T-helper 1 cell treated with Interleukin-12 subunit alpha and Interleukin-12 subunit beta and Interleukin-4 antibody, amounts not matched to agents 30 μg/mL and 1 μg/mL, for 36 hours (primary cell): ENCODE measurements around the gene ASXL1.
A peak's percentile ranks its signal among the peaks of the same experiment; 100 is the strongest.
"Not testable (repeated sequence)": the region's sequence is repeated elsewhere in the genome, so short reads cannot be mapped to it uniquely, and the experiment has no call there.

ENCODE experiments used
- H3K27ac Mint-ChIP-seq: one replicate; pipeline ENCODE4 v1.8.0; 2021; ENCODE audit warnings: mild to moderate bottlenecking, mixed read lengths
- H3K27me3 Mint-ChIP-seq: one replicate; pipeline ENCODE4 v1.8.0; 2021; ENCODE audit warnings: low read depth, mixed read lengths
- H3K36me3 Mint-ChIP-seq: one replicate; pipeline ENCODE4 v1.8.0; 2021; ENCODE audit warnings: low read depth, mixed read lengths
- H3K4me1 Mint-ChIP-seq: one replicate; pipeline ENCODE4 v1.8.0; 2021; ENCODE audit warnings: low read depth, mixed read lengths
- H3K4me3 Mint-ChIP-seq: one replicate; pipeline ENCODE4 v1.8.0; 2021; ENCODE audit warnings: mild to moderate bottlenecking, moderate library complexity, mixed read lengths
- H3K9me3 Mint-ChIP-seq: one replicate; pipeline ENCODE4 v1.8.0; 2021; ENCODE audit warnings: mixed read lengths

The ASXL1 gene

DNA sequence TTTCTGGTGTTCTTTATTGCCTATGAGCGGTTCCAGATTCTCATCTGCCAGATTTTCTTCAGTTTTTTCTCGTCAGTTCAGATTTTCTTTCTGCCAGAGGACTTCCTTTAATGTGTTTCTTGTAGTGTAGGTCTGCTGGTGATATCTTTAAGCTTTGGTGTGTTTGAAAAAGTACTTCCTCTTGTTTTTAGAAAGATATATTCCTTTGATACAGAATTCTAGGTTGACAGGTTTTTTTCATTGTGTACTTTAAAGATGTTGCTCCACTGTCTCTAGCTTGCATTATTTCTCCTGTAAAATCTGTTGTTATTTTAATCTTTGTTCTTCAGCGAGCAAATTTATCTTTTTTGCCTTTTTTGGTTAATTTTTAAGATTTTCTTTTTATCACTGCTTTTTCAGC is 36.9 kb downstream of the ASXL1 start:
- no peaks in the 10 kb centered on the region for H3K9me3 Mint-ChIP-seq
- H3K4me1 Mint-ChIP-seq = peaks cover 11% of the 10 kb centered on the region
- H3K4me3 Mint-ChIP-seq = no peak overlapping the region
- no peak overlapping the region for H3K27ac Mint-ChIP-seq
- H3K27me3 Mint-ChIP-seq = no peaks in the 10 kb centered on the region
- H3K36me3 Mint-ChIP-seq = peaks cover 42% of the 10 kb centered on the region

DNA sequence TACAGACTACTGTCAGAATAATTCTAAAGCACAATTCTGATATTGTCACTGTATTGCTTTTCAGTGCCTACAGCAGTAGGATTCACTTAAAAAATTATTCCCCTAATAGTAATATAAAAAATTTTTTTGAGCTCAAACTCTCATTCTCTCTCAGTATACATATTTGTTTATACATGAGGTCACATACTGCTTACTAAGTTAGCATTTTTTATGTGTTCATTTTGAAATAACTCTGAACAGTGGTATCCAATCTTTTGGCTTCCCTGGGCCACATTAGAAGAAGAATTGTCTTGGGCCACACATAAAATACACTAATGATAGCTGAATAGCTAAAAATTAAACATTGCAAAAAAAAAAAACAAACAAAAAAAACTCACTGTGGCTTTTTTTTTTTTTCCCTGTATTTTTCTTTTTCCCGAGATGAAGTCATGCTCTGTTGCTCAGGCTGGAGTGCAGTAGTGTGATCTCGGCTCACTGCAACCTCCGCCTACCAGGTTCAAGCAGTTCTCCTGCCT is 38.6 kb downstream of the ASXL1 start:
- H3K27me3 Mint-ChIP-seq = no peaks in the 10 kb centered on the region
- peaks cover 41% of the 10 kb centered on the region for H3K36me3 Mint-ChIP-seq
- no peaks in the 10 kb centered on the region for H3K9me3 Mint-ChIP-seq
- no peak overlapping the region for H3K27ac Mint-ChIP-seq
- peaks cover 19% of the 10 kb centered on the region for H3K4me1 Mint-ChIP-seq
- H3K4me3 Mint-ChIP-seq = no peak overlapping the region

DNA sequence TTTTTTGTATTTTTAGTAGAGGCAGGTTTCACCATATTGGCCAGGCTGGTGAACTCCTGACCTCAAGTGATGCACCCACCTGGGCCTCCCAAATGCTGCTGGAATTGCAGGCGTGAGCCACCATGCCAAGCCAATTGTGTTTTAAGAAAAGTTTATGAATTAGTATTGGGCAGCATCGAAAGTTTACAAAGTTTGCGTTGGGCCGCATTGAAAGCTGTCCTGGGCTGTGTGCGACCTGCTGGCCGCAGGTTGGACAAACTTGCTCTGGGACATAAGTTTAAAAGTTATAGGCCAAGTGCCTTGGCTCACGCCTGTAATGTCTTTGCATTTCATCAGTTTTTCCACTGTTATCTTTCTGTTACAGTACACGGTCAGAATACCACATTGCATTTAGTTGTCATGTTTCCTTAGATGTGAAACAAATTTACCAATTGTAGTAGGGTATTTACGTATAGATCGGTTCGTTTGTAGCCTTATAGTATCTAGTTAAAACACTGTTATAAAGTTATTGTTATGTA is 39.5 kb downstream of the ASXL1 start:
- peaks cover 42% of the 10 kb centered on the region for H3K36me3 Mint-ChIP-seq
- no peak overlapping the region for H3K27ac Mint-ChIP-seq
- no peaks in the 10 kb centered on the region for H3K27me3 Mint-ChIP-seq
- H3K4me3 Mint-ChIP-seq = no peak overlapping the region
- H3K9me3 Mint-ChIP-seq = no peaks in the 10 kb centered on the region
- H3K4me1 Mint-ChIP-seq = peaks cover 17% of the 10 kb centered on the region

DNA sequence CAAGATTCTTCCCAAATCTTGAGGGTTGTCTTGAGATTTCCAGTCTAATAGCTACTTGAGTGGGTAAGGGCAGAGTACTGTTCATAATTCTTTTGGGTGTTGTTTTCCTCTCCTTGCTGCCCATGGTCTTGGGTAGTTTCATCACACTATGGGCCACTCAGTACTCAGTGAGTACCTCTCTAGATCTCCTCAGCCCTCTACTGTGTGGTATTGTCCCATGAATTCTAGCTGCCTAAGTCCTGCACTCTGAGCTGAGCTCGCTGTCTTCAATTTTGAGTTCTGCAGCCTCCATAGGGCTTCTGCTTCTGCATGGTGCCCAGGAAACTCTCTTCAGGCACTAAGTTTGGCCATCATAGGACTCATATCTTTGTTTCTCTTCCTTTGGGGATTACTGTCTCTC is 42.3 kb downstream of the ASXL1 start:
- H3K4me3 Mint-ChIP-seq = no peak overlapping the region
- peaks cover 20% of the 10 kb centered on the region for H3K4me1 Mint-ChIP-seq
- H3K36me3 Mint-ChIP-seq = peaks cover 28% of the 10 kb centered on the region
- H3K27ac Mint-ChIP-seq = peak overlapping the region; percentile 4
- no peaks in the 10 kb centered on the region for H3K9me3 Mint-ChIP-seq
- H3K27me3 Mint-ChIP-seq = no peaks in the 10 kb centered on the region

DNA sequence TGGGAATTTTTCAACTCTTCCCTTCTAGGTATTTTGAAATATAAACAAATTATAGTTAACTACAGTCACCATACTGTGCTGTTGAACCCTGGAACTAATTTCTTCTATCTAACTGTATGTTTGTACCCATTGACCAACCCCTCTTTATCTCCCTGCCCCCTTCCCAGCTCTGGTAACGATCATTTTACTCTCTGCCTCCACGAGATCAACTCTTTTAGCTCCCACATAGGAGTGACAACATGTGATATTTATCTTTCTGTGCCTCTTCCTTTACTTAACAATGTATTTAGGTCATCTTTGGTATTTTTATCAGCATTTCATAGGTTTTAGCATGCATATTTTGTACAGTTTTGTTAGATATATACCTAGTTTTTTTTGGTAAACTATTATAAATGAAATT is 45.9 kb downstream of the ASXL1 start:
- H3K27ac Mint-ChIP-seq = no peak overlapping the region
- peaks cover 29% of the 10 kb centered on the region for H3K36me3 Mint-ChIP-seq
- peaks cover 35% of the 10 kb centered on the region for H3K4me1 Mint-ChIP-seq
- H3K9me3 Mint-ChIP-seq = no peaks in the 10 kb centered on the region
- H3K4me3 Mint-ChIP-seq = no peak overlapping the region
- H3K27me3 Mint-ChIP-seq = no peaks in the 10 kb centered on the region

DNA sequence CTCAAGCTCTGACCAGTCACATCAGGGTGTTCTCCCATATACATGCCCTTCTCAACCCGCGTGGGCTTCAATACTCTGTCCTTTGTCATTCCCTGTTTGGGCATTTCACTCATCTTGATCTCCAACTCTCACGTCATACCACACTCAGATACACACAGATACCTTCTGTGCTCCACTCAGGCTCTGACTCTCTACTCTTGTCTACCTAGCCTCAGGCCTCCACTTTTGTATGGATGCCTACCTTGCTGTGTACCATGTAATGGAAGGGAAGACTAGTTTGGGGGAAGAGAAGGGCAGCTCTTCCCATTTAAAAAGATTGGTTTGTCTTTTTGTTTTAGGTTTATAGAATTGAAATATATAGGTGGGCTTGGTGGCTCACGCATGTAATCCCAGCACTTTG is 48.6 kb downstream of the ASXL1 start:
- H3K9me3 Mint-ChIP-seq = no peaks in the 10 kb centered on the region
- peaks cover 23% of the 10 kb centered on the region for H3K4me1 Mint-ChIP-seq
- H3K4me3 Mint-ChIP-seq = no peak overlapping the region
- no peak overlapping the region for H3K27ac Mint-ChIP-seq
- peaks cover 16% of the 10 kb centered on the region for H3K36me3 Mint-ChIP-seq
- no peaks in the 10 kb centered on the region for H3K27me3 Mint-ChIP-seq

DNA sequence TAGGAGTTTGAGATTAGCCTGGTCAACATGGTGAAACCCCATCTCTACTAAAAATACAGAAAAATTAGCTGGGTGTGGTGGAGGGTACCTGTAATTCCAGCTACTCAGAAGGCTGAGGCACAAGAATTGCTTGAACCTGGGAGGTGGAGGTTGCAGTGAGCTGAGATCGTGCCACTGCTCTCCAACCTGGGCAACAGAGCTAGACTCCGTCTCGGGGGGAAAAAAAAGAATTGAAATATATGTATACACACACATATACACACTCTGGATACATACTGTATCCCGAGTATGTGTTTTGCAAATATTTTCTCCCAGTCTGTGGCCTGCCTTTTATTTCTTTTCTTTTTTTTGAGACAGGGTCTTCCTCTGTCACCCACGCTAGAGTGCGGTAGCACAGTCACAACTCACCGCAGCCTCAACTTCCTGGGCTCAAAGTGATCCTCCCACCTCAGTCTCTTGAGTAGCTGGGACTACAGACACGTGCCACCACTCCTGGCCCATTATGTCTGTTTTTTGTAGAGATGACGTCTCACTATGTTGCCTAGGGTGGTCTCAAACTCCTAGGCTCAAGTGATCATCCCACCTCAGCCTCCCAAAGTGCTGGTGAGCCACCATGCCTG is 49.1 kb downstream of the ASXL1 start:
- H3K27me3 Mint-ChIP-seq, H3K9me3 Mint-ChIP-seq: not testable (repeated sequence)
- H3K27ac Mint-ChIP-seq = peak overlapping the region; percentile 68
- H3K36me3 Mint-ChIP-seq = peaks cover 15% of the 10 kb centered on the region
- peak overlapping the region; percentile 49 for H3K4me3 Mint-ChIP-seq
- H3K4me1 Mint-ChIP-seq = peaks cover 28% of the 10 kb centered on the region

DNA sequence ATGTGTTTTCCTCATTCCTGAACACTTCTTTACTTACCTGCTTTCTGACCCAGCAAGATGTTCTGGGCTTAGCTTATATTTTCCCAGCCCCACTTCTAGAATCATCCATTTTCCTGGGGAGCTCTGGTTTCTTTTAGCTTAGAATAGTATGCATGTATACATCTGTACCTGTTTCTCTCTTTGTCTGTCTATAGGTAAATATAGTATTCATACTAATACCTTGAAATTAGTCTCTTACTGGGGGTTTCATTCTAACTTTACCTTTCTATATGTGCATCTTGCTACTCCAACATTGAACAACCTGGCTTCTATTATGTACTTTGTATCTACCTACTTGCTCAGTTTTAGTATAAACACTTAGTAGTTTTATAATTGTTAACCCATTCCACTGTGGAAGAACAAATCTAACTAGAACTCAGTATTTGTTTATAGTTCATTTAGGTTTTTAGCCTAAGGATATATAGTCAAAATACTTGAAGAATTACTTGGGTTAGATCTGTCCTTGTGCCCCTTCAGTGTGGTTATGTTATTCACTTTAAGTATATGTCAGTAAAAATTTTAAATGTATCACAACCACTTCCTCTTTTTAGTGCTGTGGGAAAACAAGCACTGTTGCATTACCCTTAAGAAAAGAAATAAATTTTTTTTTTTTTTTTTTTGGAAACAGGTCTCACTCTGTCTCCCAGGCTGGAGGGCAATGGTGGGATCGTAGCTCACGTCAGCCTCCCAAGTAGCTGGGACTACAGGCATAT is 54.0 kb downstream of the ASXL1 start:
- Mint-ChIP-seq H3K9me3 (no peaks in the 10 kb centered on the region), H3K36me3 (peaks cover 20% of the 10 kb centered on the region), H3K27ac (no peak overlapping the region), H3K4me1 (peaks cover 38% of the 10 kb centered on the region), H3K27me3 (no peaks in the 10 kb centered on the region), H3K4me3 (no peak overlapping the region)

DNA sequence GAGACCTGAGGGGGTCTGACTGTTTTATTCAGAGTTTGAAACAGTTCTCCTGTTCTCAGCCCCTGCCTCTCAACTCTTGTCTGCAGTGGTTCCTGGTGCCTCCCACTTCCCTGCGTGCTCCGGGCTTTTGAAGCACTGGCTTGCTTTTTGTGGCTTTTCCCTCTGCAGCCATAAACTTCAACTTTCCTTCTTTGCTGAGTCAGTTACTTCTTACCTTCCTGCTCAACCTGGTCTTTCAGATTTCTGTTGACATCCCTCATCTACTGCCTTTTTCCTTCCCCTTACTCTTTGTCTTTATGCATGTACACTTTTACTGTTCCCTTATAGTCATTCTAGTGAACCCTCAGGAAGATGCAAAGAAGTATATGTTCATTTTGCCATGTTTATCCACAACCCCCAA is 57.4 kb downstream of the ASXL1 start:
- H3K4me3 Mint-ChIP-seq = no peak overlapping the region
- H3K4me1 Mint-ChIP-seq = peaks cover 32% of the 10 kb centered on the region

DNA sequence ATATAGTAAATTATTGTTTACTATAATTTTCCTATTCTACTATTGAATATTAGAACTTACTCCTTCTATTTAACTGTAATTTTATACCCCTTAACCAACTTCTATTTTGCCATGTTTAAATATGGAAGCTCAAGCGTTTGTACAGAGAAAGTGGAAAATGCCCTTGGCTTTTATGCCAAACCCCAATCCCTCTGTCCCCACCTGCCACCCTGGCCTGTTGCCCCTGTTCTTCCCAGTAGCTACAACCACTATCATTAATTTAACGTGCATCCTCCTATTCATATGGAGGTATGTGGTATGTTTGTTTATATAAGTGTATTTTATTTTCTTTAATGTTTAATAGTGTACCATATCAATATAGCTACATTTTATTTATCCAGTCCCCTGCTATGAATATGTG is 58.1 kb downstream of the ASXL1 start:
- Mint-ChIP-seq H3K4me3 (no peak overlapping the region), H3K9me3 (no peaks in the 10 kb centered on the region), H3K36me3 (peaks cover 17% of the 10 kb centered on the region), H3K27me3 (no peaks in the 10 kb centered on the region), H3K27ac (no peak overlapping the region), H3K4me1 (peaks cover 34% of the 10 kb centered on the region)

More for the DNA sequence above, 57.4 kb downstream of the ASXL1 start:
- Mint-ChIP-seq H3K27ac (peak overlapping the region; percentile 8), H3K9me3 (no peaks in the 10 kb centered on the region), H3K36me3 (peaks cover 17% of the 10 kb centered on the region), H3K27me3 (no peaks in the 10 kb centered on the region)

DNA sequence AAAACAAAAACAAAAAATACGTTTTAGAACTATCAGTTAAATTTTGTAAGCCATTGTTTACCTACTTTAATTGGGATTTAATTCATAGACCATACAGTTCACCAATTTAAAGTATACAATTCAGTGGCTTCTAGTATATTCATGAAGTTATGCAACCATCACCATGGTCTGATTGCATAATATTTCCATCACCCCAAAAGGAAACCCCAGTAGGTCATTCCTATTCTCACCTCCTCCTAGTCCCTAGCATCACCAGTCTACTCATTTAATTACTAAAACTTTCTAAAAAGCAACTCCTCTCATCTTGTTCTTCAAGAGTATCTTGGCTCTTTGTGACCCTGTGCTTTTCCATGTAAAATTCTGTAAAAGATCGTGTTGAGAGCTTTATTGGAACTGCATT is 60.2 kb downstream of the ASXL1 start:
- Mint-ChIP-seq H3K4me3 (no peak overlapping the region), H3K4me1 (peaks cover 26% of the 10 kb centered on the region), H3K27me3 (no peaks in the 10 kb centered on the region), H3K36me3 (peaks cover 15% of the 10 kb centered on the region), H3K27ac (no peak overlapping the region), H3K9me3 (no peaks in the 10 kb centered on the region)

DNA sequence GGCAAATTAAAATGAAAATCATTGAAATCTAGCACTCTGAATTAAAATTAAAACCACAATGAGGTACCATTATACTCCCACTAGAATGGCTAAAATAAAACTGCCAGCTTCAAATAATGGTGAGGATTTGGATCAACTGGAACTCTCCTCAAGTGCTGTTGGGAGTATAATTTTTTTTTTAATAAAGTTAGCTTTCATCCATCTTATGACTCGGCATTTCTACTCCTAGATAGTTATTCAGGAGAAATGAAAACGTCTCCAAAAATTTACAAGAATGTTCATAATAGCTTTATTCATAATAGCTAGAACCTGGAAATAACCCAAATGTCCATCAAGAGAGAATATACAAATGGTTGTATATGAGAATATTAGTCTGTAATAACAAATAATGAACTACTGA is 63.2 kb downstream of the ASXL1 start:
- H3K27ac Mint-ChIP-seq = no peak overlapping the region
- H3K36me3 Mint-ChIP-seq = peaks cover 14% of the 10 kb centered on the region

DNA sequence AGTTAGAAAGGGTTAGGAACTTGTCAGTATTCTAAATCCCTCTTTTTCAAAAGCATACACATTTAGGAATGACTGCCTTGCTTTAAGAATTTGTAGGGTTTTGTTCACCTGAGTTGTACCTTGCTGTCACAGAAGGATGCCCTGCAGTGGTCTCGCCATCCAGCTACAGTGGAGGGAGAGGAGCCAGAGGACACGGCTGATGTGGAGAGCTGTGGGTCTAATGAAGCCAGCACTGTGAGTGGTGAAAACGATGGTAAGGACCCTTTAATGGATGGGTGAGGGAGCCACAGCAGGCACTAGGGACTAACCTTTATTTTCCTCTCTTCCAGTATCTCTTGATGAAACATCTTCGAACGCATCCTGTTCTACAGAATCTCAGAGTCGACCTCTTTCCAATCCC is 69.9 kb downstream of the ASXL1 start:
- Mint-ChIP-seq H3K27me3 (no peaks in the 10 kb centered on the region), H3K36me3 (peaks cover 44% of the 10 kb centered on the region), H3K27ac (no peak overlapping the region), H3K4me3 (no peak overlapping the region), H3K4me1 (peaks cover 4% of the 10 kb centered on the region), H3K9me3 (peaks cover 3% of the 10 kb centered on the region)

More for the DNA sequence above, 63.2 kb downstream of the ASXL1 start:
- no peaks in the 10 kb centered on the region for H3K27me3 Mint-ChIP-seq
- H3K4me3 Mint-ChIP-seq = no peak overlapping the region
- peaks cover 3% of the 10 kb centered on the region for H3K9me3 Mint-ChIP-seq
- H3K4me1 Mint-ChIP-seq = peaks cover 13% of the 10 kb centered on the region

DNA sequence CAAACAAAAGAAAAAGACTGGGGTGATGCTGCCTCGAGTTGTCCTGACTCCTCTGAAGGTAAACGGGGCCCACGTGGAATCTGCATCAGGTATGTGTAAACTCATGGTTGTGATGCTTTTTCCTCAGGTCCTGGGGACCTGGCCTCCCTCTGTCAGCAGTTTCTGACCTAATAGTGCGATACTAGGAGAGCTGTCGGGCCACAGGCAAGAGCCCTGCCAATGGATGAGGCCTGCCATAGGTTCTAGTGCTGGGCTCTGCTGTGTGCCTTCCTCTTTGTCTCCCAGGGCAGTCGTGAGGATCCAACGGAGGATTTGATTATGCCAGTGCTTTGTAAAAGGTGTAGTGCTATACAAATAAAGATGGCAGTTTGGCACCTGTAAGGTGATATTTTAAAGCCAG is 71.2 kb downstream of the ASXL1 start:
- no peak overlapping the region for H3K27ac Mint-ChIP-seq
- H3K4me3 Mint-ChIP-seq = no peak overlapping the region
- H3K9me3 Mint-ChIP-seq = peaks cover 3% of the 10 kb centered on the region
- H3K27me3 Mint-ChIP-seq = no peaks in the 10 kb centered on the region
- peaks cover 4% of the 10 kb centered on the region for H3K4me1 Mint-ChIP-seq
- peaks cover 55% of the 10 kb centered on the region for H3K36me3 Mint-ChIP-seq

DNA sequence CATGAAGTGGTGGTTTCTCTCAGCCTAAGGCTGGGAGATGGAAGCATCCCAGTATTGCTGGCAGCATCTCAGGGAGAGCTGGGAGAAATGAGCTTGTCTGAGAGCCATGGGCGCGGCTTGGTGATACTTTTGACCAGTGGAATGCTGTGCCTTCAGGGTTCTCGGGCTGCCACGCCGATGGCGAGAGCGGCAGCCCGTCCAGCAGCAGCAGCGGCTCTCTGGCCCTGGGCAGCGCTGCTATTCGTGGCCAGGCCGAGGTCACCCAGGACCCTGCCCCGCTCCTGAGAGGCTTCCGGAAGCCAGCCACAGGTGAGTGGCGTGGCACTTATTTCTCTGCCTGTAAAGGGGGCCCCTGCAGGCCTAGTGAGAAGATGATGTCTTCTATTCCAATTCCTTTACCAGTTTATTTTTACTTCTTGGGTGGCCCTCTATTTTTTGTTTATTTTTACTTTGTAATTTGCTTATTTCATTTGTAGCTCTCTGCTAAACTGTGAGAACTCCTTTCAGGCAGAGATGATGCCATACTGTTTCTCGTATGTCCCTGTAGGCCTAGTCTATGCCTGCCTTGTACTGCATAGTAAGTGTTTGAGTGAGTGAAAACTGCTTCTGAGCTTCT is 71.7 kb downstream of the ASXL1 start:
- H3K4me1 Mint-ChIP-seq = peaks cover 3% of the 10 kb centered on the region
- H3K36me3 Mint-ChIP-seq = peaks cover 58% of the 10 kb centered on the region
- H3K4me3 Mint-ChIP-seq = no peak overlapping the region
- H3K27me3 Mint-ChIP-seq = no peaks in the 10 kb centered on the region
- no peak overlapping the region for H3K27ac Mint-ChIP-seq
- peaks cover 3% of the 10 kb centered on the region for H3K9me3 Mint-ChIP-seq
